Activated T-helper 2 cell treated with anti-CD3 and anti-CD28 coated beads, Interferon-gamma antibody, Interleukin-2, Interleukin-4, amounts not matched to agents 10 μg/mL and 5 μg/mL and 100 μg/mL, durations not matched to agents 14 hours and 24 hours and 36 hours (primary cell): ENCODE measurements around the gene PSTPIP1. TPM values are rescaled to one million over a fixed set of nuclear protein-coding genes. Genes with fewer than 3 reads are reported as not detected.
"Not testable (repeated sequence)": the region's sequence is repeated elsewhere in the genome, so short reads cannot be mapped to it uniquely, and the experiment has no call there.

Source experiments
- DNase-seq: peaks from one replicate; pipeline ENCODE4 v3.0.0; 2021; ENCODE audit warnings: low spot score
- H3K27ac Mint-ChIP-seq: one replicate; pipeline ENCODE4 v1.8.0; 2021; ENCODE audit warnings: mixed read lengths
- H3K27me3 Mint-ChIP-seq: one replicate; pipeline ENCODE4 v1.8.0; 2021; ENCODE audit warnings: low read depth, mixed read lengths
- H3K36me3 Mint-ChIP-seq: one replicate; pipeline ENCODE4 v1.8.0; 2021; ENCODE audit warnings: low read depth, mixed read lengths
- H3K4me1 Mint-ChIP-seq: one replicate; pipeline ENCODE4 v1.8.0; 2021; ENCODE audit warnings: low read depth, mixed read lengths
- H3K4me3 Mint-ChIP-seq: one replicate; pipeline ENCODE4 v1.8.0; 2021; ENCODE audit warnings: low read depth, mild to moderate bottlenecking, moderate library complexity, mixed read lengths
- H3K9me3 Mint-ChIP-seq: one replicate; pipeline ENCODE4 v1.8.0; 2021; ENCODE audit warnings: mixed read lengths
- intact Hi-C: fragments of 100-400 bp; cut with micrococcal nuclease; formaldehyde crosslinking; loops from one replicate; pipeline ENCODE4 v1.15.1; 2023
- total RNA-seq: library from RNA; stranded (reverse); gene quantifications from 2 replicates; pipeline ENCODE4 v1.2.3, GENCODE V29; 2022

PSTPIP1 gene
- total RNA-seq, result 167 and 169 TPM in 2 replicates

DNA sequence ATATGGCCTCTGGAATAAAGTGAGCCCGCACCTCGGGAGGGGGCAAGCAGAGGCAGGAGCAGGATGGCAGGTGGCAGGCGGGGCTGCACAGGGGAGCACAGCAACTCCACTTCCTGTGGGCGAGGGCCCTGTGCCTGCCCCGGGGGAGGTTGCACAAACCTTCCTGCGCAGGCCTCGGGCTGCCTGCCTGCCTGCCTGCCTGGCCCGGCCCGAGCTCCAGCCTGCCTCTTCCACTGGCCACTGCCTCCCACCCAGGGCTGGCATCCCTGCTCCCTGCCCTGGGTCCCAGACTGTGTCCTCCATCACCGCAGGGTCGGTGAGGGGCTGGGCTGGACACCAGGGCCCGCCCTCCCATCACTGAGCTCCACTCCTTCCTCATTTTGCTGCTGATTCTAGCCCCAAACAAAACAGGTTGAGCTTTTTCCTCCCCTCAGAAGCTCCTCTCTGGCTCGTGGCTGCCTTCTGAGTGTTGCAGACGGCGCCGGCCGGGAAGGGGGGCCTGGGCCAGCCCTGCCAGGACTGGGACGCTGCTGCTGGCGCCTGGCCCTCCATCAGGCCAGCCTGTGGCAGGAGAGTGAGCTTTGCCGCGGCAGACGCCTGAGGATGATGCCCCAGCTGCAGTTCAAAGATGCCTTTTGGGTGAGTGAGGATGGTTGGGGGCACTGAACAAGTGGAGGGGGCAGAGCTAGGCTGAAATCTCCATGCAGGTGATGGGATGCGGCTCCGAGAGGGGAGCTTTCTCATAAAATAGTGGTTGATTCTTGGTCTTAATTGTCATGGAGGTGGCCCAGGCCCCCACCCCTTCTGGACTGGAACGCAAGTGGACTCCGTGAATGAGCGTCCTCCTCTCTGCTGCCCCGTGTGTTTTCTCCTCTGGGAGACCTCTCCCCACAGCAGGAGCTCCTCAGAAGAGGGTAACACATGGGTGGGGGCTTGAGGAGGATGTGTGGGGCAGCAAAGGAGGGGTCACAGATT, at the start of gene PSTPIP1:
Gene PSTPIP1, plus strand, starts transcription at position 156 of the 975 bp plus-strand sequence. Its CDS starts 448 bp downstream, at position 604.
- no peaks in the 10 kb centered on the region for H3K9me3 Mint-ChIP-seq
- H3K4me1 Mint-ChIP-seq, result peaks cover 63% of the 10 kb centered on the region
- peak within 1 kb of the TSS; percentile 90 for H3K27ac Mint-ChIP-seq
- no peaks in the 10 kb centered on the region for H3K27me3 Mint-ChIP-seq
- peaks cover 37% of the 10 kb centered on the region for H3K36me3 Mint-ChIP-seq
- DNase-seq, result peak; percentile 61
- peak within 1 kb of the TSS; percentile 92 for H3K4me3 Mint-ChIP-seq
- intact Hi-C loops, result loop anchor here (1.0 to 2.0 kb wide), 2 partner anchors 8 to 64 kb away; partner anchors contain the start of gene RCN2

DNA sequence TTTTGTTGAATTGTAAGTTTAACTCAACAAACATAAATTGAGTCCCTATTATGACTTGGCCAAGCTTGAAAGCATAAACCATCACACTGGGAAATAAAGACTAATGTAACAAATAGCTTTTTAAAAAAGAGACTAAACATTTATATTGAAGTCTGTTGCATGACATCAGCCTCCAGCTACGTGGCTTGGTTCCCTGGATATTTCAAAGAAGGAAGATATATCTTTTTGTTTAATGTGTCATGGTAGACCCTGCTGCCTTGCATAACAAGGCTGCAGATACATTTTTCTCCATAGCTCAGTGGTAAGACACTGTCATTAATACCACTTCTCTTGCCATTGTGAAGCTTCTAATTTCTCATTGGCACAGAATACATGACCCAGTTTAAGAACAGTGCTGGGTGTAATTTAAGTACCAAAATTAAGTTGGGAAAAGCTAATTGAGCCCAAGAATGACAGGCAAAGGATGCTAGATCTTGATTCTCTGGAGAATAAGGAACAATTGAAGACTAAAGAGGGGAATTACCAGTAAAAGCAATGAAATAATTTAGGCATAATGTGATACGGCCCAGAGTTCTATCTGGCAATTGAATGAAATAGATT, 49.3 kb upstream of the PSTPIP1 start:
- H3K27me3 Mint-ChIP-seq, result no peaks in the 10 kb centered on the region
- no peaks in the 10 kb centered on the region for H3K9me3 Mint-ChIP-seq
- intact Hi-C loops, result no loop called here
- H3K27ac Mint-ChIP-seq, result no peak overlapping the region
- peaks cover 50% of the 10 kb centered on the region for H3K36me3 Mint-ChIP-seq
- DNase-seq, result no peak
- no peaks in the 10 kb centered on the region for H3K4me1 Mint-ChIP-seq
- H3K4me3 Mint-ChIP-seq, result no peak overlapping the region

DNA sequence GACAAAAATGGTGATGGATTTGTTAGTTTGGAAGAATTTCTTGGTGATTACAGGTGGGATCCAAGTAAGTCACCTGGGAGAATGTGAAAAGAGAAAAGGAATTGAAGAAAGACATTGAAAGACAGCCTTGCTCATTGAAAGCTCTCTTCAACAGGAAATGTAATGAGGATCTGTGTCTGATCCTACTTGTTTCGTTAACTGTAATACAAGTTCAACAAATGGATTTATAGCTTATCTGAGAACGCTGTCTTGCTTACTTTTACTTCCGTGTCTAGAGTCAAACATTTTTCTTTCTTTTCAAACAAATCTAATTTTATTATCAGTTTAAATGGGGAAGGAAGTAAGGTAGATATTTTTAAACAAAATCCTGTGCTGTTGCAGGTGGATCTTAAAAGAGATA, 47.5 kb upstream of the PSTPIP1 start:
- peaks cover 7% of the 10 kb centered on the region for H3K4me1 Mint-ChIP-seq
- H3K27ac Mint-ChIP-seq, result no peak overlapping the region
- no peaks in the 10 kb centered on the region for H3K9me3 Mint-ChIP-seq
- intact Hi-C loops, result no loop called here
- DNase-seq, result no peak
- peaks cover 56% of the 10 kb centered on the region for H3K36me3 Mint-ChIP-seq
- H3K27me3 Mint-ChIP-seq, result no peaks in the 10 kb centered on the region
- H3K4me3 Mint-ChIP-seq, result no peak overlapping the region

DNA sequence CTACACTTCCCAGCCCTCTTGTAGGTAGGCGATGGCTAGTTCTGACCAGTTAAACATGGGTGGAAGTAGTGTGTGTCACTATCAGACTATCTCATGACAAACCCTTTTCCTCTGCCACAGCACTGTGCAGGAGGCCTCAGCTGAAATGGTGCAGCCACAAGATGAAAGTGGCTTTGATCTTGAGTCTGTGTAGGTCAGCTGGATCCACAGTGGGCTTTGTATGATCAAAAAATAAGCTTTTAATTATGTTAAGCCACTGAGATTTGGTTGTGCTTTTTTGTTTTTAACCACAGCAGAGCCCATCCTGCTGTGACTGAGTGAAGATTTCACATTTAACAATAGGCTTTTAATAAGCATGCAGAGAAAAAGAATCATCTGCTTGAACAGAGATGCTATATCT, 43.7 kb upstream of the PSTPIP1 start:
- Mint-ChIP-seq H3K36me3 (peaks cover 29% of the 10 kb centered on the region), H3K27ac (peak overlapping the region; percentile 9), H3K4me3 (no peak overlapping the region), H3K9me3 (no peaks in the 10 kb centered on the region), H3K27me3 (peaks cover 2% of the 10 kb centered on the region), H3K4me1 (peaks cover 7% of the 10 kb centered on the region)
- intact Hi-C loops, result no loop called here
- no peak for DNase-seq

DNA sequence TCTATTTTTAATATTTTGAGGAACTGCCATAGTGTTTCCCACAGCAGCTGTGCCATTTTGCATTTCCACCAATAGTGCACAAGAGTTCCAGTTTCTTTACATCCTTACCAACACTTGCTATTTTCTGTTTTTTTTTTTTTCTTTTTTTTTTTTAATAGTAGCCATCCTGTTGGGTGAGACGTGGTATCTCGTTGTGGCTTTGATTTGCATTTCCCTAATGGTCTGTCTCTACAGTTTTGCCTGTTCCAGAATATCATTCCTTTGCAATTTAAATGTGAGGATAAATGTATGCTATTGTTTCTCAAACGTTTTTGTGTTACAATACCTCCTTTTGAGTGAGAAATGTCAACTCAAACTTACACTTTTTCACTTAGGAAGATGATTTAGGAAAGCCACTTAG, 41.0 kb upstream of the PSTPIP1 start:
- Mint-ChIP-seq H3K4me3 (no peak overlapping the region), H3K27me3 (peaks cover 4% of the 10 kb centered on the region), H3K4me1 (peaks cover 7% of the 10 kb centered on the region), H3K36me3 (peaks cover 9% of the 10 kb centered on the region), H3K9me3 (no peaks in the 10 kb centered on the region), H3K27ac (no peak overlapping the region)
- no peak for DNase-seq
- intact Hi-C loops, result no loop called here

DNA sequence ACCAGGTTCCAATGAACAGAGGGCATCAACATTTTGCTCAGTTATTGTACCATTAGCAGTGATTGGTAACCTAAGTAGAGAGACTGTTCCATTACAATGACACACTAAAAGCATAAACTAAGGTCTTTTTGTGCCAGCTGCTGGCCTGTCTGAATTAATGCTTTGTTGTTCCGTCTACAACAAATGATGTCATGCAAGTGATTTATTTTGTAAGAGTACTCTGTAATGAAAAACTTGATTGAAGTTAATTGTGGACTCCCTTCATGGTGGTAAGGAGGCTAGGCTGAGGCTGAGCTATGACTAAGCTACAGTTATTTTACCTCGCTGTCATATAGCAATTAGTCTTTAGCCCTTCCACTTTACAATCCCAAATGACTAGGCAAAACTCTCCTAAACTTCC, 40.2 kb upstream of the PSTPIP1 start:
- intact Hi-C loops, result no loop called here
- Mint-ChIP-seq H3K4me3 (no peak overlapping the region), H3K36me3 (peaks cover 9% of the 10 kb centered on the region), H3K4me1 (peaks cover 7% of the 10 kb centered on the region), H3K27ac (no peak overlapping the region), H3K27me3 (peaks cover 4% of the 10 kb centered on the region), H3K9me3 (no peaks in the 10 kb centered on the region)
- no peak for DNase-seq

DNA sequence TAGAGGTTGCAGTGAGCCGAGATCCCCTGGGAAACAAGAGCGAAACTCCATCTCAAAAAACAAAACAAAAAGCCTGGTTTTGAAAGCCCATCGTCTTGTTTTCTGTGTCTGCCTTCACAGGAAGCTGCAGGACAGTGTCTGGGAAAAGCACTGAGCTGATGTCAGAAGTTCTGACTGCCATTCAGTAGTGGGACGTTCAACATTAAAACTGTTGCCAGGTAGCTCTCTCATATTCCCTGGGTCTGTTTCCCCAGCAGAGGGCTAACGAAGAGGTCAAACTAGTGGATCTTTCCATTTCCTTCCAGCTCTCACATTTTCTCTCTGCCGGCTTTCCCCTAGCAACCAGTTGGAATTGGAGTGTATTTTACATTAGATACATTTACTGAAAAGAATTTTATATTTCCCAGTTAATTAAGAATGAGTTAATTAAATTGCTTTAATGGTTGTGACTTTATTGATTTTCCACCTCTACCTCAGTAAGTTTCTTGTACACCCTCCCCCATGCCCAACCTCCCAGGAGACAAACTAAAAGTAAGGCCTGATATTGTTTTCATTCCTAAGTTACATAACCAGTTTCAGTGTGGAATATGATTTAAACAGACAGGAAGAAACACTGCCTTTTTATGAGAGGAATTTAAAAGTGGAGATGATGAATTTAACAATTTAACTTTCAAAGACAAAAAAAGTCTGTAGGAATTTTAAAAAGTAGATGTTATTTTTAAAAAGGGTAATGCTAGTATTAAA, 33.5 kb upstream of the PSTPIP1 start:
- H3K36me3 Mint-ChIP-seq, result no peaks in the 10 kb centered on the region
- no peak overlapping the region for H3K4me3 Mint-ChIP-seq
- no peak overlapping the region for H3K27ac Mint-ChIP-seq
- H3K9me3 Mint-ChIP-seq, result no peaks in the 10 kb centered on the region
- intact Hi-C loops, result no loop called here
- H3K27me3 Mint-ChIP-seq, result peaks cover 24% of the 10 kb centered on the region
- no peak for DNase-seq
- H3K4me1 Mint-ChIP-seq, result no peaks in the 10 kb centered on the region

DNA sequence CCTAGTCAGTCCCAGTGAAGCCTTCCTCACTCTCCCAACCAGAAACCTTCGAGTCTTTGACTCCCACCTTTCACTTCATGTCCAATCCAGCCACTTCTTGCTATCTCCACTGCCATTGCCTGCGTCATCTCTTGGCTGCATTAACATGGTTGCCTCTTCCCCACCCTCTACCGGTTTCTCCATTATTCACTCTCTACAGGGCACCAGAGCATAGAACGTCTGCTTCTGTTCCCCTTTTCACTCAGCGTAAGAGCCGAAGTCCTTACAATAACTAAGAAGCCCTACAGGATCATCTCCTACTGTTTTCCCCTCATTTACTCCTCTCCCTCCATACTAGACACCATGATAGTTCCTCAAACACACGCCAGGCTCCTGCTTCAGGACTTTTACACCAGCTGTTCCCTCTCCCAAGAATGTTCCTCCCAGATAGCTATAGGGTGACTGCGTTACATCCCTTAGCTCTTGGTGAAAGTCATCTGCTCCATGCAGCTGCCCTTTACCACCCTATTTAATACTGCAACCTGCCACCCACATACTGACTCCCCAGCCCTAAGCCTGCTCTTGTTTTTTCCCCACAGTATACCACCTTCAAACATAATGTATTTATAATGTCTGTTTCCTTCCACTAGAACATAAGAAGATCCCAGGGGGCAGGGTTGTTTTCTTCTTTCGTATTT, 32.5 kb upstream of the PSTPIP1 start:
- Mint-ChIP-seq H3K27me3 (peaks cover 23% of the 10 kb centered on the region), H3K27ac (no peak overlapping the region)
- DNase-seq, result no peak

DNA sequence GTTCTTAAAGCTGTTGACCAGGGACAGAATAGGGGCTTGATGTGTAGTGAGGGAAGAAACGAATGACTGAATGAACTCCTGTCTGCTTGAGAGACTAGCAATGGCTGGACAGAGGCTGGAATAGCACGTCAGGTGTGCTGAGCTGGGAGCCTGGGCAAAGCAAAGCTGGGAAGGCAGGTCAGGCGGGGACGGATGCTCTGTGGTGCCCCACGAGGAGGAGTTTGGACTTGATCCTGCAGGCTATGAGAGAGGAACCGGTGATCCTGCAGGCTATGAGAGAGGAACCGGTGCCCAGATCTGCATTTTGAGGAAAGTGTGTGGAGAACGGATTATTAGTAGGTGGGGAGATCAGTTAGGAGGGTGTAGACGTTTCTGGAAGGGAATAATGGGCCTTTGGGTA, 31.3 kb upstream of the PSTPIP1 start:
- Mint-ChIP-seq H3K36me3 (no peaks in the 10 kb centered on the region), H3K27me3 (peaks cover 23% of the 10 kb centered on the region), H3K4me3 (no peak overlapping the region), H3K4me1 (no peaks in the 10 kb centered on the region), H3K27ac (no peak overlapping the region), H3K9me3 (no peaks in the 10 kb centered on the region)
- intact Hi-C loops, result no loop called here
- no peak for DNase-seq

More for the DNA sequence above, 32.5 kb upstream of the PSTPIP1 start:
- intact Hi-C loops, result no loop called here
- Mint-ChIP-seq H3K9me3 (no peaks in the 10 kb centered on the region), H3K36me3 (no peaks in the 10 kb centered on the region), H3K4me3 (no peak overlapping the region), H3K4me1 (no peaks in the 10 kb centered on the region)

DNA sequence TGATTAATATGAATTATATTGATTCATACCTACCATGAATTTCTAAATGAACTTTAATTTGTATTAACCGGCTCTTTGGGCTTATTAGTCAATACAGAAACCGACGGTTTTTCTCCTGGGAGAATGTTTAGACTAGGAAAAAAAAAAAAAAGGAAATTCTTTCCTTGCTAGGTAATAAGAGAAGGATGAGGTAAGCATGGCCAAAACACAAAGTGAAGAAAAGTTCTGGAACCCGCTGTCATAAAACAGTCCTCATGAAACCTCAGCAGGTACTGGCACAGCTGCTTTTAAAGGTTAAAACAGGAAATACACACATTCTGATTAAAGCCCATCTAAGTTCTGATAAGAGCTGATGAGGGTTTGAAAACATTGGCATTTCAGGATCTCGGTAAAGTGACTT, 30.8 kb upstream of the PSTPIP1 start:
- DNase-seq, result no peak
- peaks cover 24% of the 10 kb centered on the region for H3K27me3 Mint-ChIP-seq
- H3K36me3 Mint-ChIP-seq, result no peaks in the 10 kb centered on the region
- no peak overlapping the region for H3K4me3 Mint-ChIP-seq
- intact Hi-C loops, result no loop called here
- no peak overlapping the region for H3K27ac Mint-ChIP-seq
- H3K4me1 Mint-ChIP-seq, result no peaks in the 10 kb centered on the region
- H3K9me3 Mint-ChIP-seq, result no peaks in the 10 kb centered on the region

DNA sequence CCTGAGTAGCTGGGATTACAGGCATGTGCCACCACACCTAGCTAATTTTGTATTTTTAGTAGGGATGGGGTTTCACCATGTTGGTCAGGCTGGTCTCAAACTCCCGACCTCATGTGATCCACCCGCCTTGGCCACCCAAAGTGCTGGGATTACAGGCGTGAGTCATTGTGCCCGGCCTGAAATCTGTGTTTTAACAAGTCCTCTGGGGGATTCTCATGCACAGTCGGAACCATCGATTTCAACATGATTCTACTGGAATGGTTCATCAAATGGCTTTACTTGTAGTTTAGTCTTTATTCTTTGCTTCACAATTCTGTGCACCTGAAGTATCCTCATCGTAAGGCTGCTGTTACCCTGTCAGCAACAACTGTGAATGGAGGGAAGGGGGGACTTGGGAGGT, 28.9 kb upstream of the PSTPIP1 start:
- peaks cover 24% of the 10 kb centered on the region for H3K27me3 Mint-ChIP-seq
- H3K4me1 Mint-ChIP-seq, H3K9me3 Mint-ChIP-seq, H3K27ac Mint-ChIP-seq, DNase-seq, intact Hi-C loops, H3K36me3 Mint-ChIP-seq, H3K4me3 Mint-ChIP-seq: not testable (repeated sequence)

DNA sequence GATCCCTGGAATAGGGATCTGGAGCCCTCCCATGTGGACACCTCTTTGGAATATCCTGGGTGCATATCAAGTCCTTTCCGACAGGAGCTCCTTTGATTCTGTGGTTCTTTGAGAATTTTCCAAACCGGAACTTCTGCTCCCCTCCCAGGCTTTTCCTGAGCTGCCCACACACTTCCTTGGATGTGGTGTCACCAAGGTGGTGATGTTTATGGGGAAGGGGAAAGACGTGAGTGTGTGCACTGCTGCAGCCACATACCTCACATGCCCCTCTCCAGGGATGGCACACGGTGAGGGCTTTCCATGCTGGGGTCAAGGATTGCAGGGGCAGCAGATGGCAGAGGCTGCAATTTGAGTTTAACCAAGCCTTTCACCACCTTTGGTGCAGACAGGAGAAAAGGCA, 27.9 kb upstream of the PSTPIP1 start:
- no peak overlapping the region for H3K4me3 Mint-ChIP-seq
- no peaks in the 10 kb centered on the region for H3K4me1 Mint-ChIP-seq
- H3K27ac Mint-ChIP-seq, result no peak overlapping the region
- intact Hi-C loops, result no loop called here
- peaks cover 21% of the 10 kb centered on the region for H3K27me3 Mint-ChIP-seq
- no peak for DNase-seq
- H3K9me3 Mint-ChIP-seq, result no peaks in the 10 kb centered on the region
- H3K36me3 Mint-ChIP-seq, result no peaks in the 10 kb centered on the region
